Kidney epithelial cell (primary cell): ENCODE data around the gene ARHGEF11. TPM values are rescaled to one million over a fixed set of nuclear protein-coding genes. Genes with fewer than 3 reads are reported as not detected.

Source experiments
- DNase-seq: peaks from one replicate; pipeline ENCODE4 v3.0.0-alpha.2; 2010; ENCODE audit warnings: low read depth
- H3K27me3 ChIP-seq: 2 replicates; pipeline ENCODE4 v1.6.0; 2011; ENCODE audit warnings: low read length; ENCODE audit not compliant: control insufficient read depth, insufficient read depth
- H3K36me3 ChIP-seq: 2 replicates; pipeline ENCODE4 v1.5.1; 2011; ENCODE audit warnings: low read length; ENCODE audit not compliant: control insufficient read depth, insufficient read depth
- H3K4me3 ChIP-seq: 2 replicates; pipeline ENCODE4 v1.5.1; 2011; ENCODE audit warnings: low read depth, mild to moderate bottlenecking, control low read depth, low read length
- total RNA-seq: library from RNA; depleted of rRNA; stranded (reverse); fragments of >200 nt; gene quantifications from 2 replicates; pipeline ENCODE4 v1.2.3, GENCODE V29; 2015
- TF ChIP-seq, protein P1 (sequence below): IDR thresholded peaks from 2 replicates; pipeline ENCODE4 v1.5.1; 2011; ENCODE audit warnings: mild to moderate bottlenecking, moderate library complexity, low read length, control low read depth, inconsistent platforms; ENCODE audit not compliant: insufficient read depth, poor library complexity, severe bottlenecking

The ARHGEF11 gene
- total RNA-seq, 1 donor from 2014 or later, result 29.2 TPM

DNA sequence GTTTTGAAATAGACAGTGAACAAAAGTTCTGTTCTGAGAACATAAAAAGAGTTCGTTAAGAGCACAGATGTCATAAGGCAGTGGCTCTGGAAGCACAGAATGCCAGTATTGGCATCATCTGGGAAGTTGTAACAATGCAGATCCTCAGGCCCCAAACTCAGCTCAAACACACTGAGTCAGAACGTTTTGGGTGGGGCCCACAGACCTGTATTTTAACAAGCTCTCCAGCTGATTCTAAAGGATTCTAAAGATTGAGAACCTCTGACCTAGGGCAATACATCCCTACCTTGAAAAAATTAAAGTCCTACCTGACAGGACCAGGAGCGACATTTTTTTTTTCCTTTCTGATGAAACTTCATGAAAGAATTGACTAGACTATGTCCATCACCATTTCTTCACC lies 13.2 kb downstream of the ARHGEF11 start:
- Histone ChIP-seq H3K4me3 (no peak overlapping the region), H3K27me3 (no peaks in the 10 kb centered on the region), H3K36me3 (no peaks in the 10 kb centered on the region)
- no peak for DNase-seq
- TF ChIP-seq, protein P1, sequence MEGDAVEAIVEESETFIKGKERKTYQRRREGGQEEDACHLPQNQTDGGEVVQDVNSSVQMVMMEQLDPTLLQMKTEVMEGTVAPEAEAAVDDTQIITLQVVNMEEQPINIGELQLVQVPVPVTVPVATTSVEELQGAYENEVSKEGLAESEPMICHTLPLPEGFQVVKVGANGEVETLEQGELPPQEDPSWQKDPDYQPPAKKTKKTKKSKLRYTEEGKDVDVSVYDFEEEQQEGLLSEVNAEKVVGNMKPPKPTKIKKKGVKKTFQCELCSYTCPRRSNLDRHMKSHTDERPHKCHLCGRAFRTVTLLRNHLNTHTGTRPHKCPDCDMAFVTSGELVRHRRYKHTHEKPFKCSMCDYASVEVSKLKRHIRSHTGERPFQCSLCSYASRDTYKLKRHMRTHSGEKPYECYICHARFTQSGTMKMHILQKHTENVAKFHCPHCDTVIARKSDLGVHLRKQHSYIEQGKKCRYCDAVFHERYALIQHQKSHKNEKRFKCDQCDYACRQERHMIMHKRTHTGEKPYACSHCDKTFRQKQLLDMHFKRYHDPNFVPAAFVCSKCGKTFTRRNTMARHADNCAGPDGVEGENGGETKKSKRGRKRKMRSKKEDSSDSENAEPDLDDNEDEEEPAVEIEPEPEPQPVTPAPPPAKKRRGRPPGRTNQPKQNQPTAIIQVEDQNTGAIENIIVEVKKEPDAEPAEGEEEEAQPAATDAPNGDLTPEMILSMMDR, result no peak

DNA sequence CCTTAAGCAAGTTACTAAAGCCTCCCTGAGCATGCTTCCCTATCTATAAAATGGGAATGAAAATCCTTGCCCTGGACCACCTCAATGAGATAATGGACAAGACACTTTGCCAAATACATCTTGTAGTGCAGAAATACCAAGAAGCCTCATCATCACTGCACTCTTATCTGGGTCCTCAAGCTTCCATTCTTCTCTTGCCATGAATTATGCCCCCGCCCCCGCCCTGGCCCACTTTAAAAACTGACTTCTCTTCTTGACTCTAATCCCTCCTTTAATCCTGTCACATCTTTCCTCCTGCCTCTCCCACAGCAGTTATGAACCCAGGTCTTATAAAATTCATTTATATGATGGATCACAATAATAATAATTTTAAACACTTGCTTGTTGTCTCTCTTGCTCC lies 14.8 kb downstream of the ARHGEF11 start:
- no peaks in the 10 kb centered on the region for H3K36me3 ChIP-seq
- DNase-seq, result no peak
- H3K4me3 ChIP-seq, result no peak overlapping the region
- H3K27me3 ChIP-seq, result no peaks in the 10 kb centered on the region
- TF ChIP-seq, protein P1, result no peak

DNA sequence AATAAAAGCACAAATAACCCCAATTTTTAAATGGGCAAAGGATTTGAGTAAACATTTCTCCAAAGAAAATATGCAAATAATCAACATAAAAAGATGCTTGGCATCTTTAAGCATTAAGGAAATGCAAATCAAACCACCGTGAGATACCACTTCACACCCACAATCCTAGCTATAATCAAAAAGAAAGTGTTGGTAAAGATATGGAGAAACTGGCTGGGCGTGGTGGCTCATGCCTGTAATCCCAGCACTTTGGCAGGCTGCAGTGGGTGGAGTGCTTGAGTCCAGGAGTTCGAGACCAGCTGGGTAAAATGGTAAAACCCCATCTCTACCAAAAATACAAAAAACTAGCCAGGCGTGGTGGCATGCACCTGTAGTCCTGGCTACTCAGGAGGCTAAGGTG lies 16.9 kb downstream of the ARHGEF11 start:
- H3K27me3 ChIP-seq, result no peaks in the 10 kb centered on the region
- TF ChIP-seq, protein P1, result no peak
- no peak overlapping the region for H3K4me3 ChIP-seq
- no peaks in the 10 kb centered on the region for H3K36me3 ChIP-seq
- no peak for DNase-seq

DNA sequence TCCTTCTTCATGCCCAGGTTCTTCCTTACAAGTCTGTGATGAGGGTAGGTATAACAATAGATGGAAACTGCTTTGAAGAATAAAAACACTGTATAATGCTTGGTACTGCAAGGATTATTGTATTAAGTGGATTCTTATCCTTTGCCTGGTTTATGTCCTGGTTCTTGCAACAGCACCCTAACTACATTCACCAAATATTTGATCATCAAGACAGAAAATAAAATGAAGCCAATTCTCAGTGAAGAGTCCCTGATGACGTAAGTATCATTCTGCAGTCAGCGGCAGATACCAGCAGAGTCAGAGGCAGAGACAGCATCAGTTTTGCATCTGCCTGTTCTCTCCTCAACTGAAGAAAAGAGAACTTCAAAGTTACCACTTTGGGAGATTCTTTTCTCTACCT lies 19.7 kb downstream of the ARHGEF11 start:
- H3K4me3 ChIP-seq, result no peak overlapping the region

DNA sequence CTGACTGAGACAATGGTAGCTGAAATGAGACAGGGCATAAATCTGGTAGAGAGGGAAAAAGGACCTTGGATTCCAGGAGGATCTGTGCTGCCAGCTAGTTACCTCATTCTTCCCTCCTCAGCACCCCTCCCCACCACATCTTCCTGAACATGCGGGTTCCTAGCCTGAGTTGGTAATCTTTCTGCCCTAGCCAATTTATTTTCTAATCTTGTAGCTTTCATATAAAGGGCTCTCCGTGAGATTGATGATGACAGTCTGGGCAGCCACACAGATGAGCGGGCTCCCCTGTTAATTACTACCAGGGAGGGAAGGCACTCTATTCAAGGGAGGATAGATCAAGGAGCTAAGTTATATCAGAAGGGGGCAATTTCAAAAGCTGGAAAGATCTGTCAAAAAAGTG lies 20.2 kb downstream of the ARHGEF11 start:
- TF ChIP-seq, protein P1, result no peak
- Histone ChIP-seq H3K27me3 (no peaks in the 10 kb centered on the region), H3K36me3 (no peaks in the 10 kb centered on the region), H3K4me3 (no peak overlapping the region)
- no peak for DNase-seq

More for the DNA sequence above, 19.7 kb downstream of the ARHGEF11 start:
- Histone ChIP-seq H3K36me3 (no peaks in the 10 kb centered on the region), H3K27me3 (no peaks in the 10 kb centered on the region)
- no peak for DNase-seq
- TF ChIP-seq, protein P1, result no peak

DNA sequence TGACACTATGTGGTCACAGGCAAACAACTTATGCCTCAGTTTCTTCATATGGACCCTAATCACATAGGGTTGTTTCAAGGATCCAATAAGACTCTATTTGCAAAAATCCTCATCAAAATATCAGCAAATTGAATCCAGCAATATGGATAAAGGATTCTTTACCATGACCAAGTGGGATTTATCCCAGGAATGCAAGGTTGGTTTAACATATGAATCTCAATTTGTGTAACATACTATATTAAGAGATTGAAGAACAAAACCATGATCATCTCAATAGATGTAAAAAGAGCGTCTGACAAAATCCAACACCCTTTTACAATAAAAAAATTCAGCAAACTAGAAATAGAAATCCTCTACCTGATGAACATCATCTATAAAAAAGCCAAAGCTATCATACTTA lies 23.9 kb downstream of the ARHGEF11 start:
- H3K4me3 ChIP-seq, result no peak overlapping the region

More for the DNA sequence above, 23.9 kb downstream of the ARHGEF11 start:
- TF ChIP-seq, protein P1, result no peak
- Histone ChIP-seq H3K27me3 (no peaks in the 10 kb centered on the region), H3K36me3 (no peaks in the 10 kb centered on the region)
- no peak for DNase-seq
